GM23338 (cell line): ENCODE results near the gene SIN3B.

ENCODE experiments used
- CREB1 ChIP-seq: fragments of 250-450 bp; sonication (Bioruptor Pico); IDR thresholded peaks from 2 replicates; pipeline ENCODE4 v1.5.0; 2020; ENCODE audit warnings: low read depth, mild to moderate bottlenecking, moderate library complexity
- ETS1 ChIP-seq: IDR thresholded peaks from 2 replicates; pipeline ENCODE4 v1.6.1; 2016; ENCODE audit warnings: antibody characterized with exemption
- EZH2 ChIP-seq: fragments of 200-600 bp; sonication (generic); IDR thresholded peaks from one replicate; pipeline ENCODE4 v1.8.0; 2017; ENCODE audit warnings: antibody characterized with exemption, mild to moderate bottlenecking, low read depth; ENCODE audit not compliant: unreplicated experiment
- EZH2phosphoT487 ChIP-seq: fragments of 200-600 bp; sonication (generic); IDR thresholded peaks from one replicate; pipeline ENCODE4 v1.8.1; 2018; ENCODE audit warnings: antibody characterized with exemption; ENCODE audit not compliant: unreplicated experiment
- JUNB ChIP-seq: IDR thresholded peaks from one replicate; pipeline ENCODE4 v1.6.1; 2016; ENCODE audit warnings: antibody characterized with exemption; ENCODE audit not compliant: unreplicated experiment
- NANOG ChIP-seq: IDR thresholded peaks from 2 replicates; pipeline ENCODE4 v1.6.1; 2016; ENCODE audit warnings: antibody characterized with exemption, borderline replicate concordance
- POLR2AphosphoS5 ChIP-seq: IDR thresholded peaks from 2 replicates; pipeline ENCODE4 v1.6.1; 2016; ENCODE audit warnings: antibody characterized with exemption, low read depth
- REST ChIP-seq: IDR thresholded peaks from one replicate; pipeline ENCODE4 v1.6.1; 2018; ENCODE audit warnings: antibody characterized with exemption; ENCODE audit not compliant: unreplicated experiment
- STAT1 ChIP-seq: IDR thresholded peaks from one replicate; pipeline ENCODE4 v1.6.1; 2016; ENCODE audit warnings: antibody characterized with exemption; ENCODE audit not compliant: unreplicated experiment
- ZNF114 ChIP-seq: fragments of 250-450 bp; sonication (Bioruptor Pico); IDR thresholded peaks from 2 replicates; pipeline ENCODE4 v1.5.0; 2020; ENCODE audit warnings: mild to moderate bottlenecking, moderate library complexity
- ZNF331 ChIP-seq: fragments of 250-450 bp; sonication (Bioruptor Pico); IDR thresholded peaks from 2 replicates; pipeline ENCODE4 v1.5.0; 2020; ENCODE audit warnings: low read depth, mild to moderate bottlenecking, moderate library complexity
- TF ChIP-seq, protein P1 (sequence below), 2 experiments: fragments of 200-600 bp in 1 of 2; sonication (generic) in 1 of 2; conservative IDR thresholded peaks; 2 replicates each; pipeline versions ENCODE4 v1.5.1 to v1.6.1; 2016 to 2017; ENCODE audit warnings: antibody characterized with exemption in 2 of 2, low read depth in 2 of 2, mild to moderate bottlenecking in 2 of 2, moderate library complexity in 1 of 2
- TF ChIP-seq, protein P2 (sequence below): fragments of 250-450 bp; sonication (Bioruptor Pico); IDR thresholded peaks from 2 replicates; pipeline ENCODE4 v1.5.0; 2020; ENCODE audit warnings: mild to moderate bottlenecking, moderate library complexity

- TF ChIP-seq POLR2AphosphoS5 (no peak), EZH2phosphoT487 (no peak), EZH2 (no peak), CREB1 (CRISPR knock-in tag) (no peak), REST (no peak), JUNB (no peak), ETS1 (no peak), STAT1 (no peak), NANOG (no peak), ZNF114 (CRISPR knock-in tag) (no peak), ZNF331 (CRISPR knock-in tag) (no peak)
- TF ChIP-seq, protein P1, sequence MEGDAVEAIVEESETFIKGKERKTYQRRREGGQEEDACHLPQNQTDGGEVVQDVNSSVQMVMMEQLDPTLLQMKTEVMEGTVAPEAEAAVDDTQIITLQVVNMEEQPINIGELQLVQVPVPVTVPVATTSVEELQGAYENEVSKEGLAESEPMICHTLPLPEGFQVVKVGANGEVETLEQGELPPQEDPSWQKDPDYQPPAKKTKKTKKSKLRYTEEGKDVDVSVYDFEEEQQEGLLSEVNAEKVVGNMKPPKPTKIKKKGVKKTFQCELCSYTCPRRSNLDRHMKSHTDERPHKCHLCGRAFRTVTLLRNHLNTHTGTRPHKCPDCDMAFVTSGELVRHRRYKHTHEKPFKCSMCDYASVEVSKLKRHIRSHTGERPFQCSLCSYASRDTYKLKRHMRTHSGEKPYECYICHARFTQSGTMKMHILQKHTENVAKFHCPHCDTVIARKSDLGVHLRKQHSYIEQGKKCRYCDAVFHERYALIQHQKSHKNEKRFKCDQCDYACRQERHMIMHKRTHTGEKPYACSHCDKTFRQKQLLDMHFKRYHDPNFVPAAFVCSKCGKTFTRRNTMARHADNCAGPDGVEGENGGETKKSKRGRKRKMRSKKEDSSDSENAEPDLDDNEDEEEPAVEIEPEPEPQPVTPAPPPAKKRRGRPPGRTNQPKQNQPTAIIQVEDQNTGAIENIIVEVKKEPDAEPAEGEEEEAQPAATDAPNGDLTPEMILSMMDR (conservative IDR thresholded peaks at IDR 0.05; ENCODE audit: low read depth in 2 of 2) = no peak
- TF ChIP-seq, protein P2, sequence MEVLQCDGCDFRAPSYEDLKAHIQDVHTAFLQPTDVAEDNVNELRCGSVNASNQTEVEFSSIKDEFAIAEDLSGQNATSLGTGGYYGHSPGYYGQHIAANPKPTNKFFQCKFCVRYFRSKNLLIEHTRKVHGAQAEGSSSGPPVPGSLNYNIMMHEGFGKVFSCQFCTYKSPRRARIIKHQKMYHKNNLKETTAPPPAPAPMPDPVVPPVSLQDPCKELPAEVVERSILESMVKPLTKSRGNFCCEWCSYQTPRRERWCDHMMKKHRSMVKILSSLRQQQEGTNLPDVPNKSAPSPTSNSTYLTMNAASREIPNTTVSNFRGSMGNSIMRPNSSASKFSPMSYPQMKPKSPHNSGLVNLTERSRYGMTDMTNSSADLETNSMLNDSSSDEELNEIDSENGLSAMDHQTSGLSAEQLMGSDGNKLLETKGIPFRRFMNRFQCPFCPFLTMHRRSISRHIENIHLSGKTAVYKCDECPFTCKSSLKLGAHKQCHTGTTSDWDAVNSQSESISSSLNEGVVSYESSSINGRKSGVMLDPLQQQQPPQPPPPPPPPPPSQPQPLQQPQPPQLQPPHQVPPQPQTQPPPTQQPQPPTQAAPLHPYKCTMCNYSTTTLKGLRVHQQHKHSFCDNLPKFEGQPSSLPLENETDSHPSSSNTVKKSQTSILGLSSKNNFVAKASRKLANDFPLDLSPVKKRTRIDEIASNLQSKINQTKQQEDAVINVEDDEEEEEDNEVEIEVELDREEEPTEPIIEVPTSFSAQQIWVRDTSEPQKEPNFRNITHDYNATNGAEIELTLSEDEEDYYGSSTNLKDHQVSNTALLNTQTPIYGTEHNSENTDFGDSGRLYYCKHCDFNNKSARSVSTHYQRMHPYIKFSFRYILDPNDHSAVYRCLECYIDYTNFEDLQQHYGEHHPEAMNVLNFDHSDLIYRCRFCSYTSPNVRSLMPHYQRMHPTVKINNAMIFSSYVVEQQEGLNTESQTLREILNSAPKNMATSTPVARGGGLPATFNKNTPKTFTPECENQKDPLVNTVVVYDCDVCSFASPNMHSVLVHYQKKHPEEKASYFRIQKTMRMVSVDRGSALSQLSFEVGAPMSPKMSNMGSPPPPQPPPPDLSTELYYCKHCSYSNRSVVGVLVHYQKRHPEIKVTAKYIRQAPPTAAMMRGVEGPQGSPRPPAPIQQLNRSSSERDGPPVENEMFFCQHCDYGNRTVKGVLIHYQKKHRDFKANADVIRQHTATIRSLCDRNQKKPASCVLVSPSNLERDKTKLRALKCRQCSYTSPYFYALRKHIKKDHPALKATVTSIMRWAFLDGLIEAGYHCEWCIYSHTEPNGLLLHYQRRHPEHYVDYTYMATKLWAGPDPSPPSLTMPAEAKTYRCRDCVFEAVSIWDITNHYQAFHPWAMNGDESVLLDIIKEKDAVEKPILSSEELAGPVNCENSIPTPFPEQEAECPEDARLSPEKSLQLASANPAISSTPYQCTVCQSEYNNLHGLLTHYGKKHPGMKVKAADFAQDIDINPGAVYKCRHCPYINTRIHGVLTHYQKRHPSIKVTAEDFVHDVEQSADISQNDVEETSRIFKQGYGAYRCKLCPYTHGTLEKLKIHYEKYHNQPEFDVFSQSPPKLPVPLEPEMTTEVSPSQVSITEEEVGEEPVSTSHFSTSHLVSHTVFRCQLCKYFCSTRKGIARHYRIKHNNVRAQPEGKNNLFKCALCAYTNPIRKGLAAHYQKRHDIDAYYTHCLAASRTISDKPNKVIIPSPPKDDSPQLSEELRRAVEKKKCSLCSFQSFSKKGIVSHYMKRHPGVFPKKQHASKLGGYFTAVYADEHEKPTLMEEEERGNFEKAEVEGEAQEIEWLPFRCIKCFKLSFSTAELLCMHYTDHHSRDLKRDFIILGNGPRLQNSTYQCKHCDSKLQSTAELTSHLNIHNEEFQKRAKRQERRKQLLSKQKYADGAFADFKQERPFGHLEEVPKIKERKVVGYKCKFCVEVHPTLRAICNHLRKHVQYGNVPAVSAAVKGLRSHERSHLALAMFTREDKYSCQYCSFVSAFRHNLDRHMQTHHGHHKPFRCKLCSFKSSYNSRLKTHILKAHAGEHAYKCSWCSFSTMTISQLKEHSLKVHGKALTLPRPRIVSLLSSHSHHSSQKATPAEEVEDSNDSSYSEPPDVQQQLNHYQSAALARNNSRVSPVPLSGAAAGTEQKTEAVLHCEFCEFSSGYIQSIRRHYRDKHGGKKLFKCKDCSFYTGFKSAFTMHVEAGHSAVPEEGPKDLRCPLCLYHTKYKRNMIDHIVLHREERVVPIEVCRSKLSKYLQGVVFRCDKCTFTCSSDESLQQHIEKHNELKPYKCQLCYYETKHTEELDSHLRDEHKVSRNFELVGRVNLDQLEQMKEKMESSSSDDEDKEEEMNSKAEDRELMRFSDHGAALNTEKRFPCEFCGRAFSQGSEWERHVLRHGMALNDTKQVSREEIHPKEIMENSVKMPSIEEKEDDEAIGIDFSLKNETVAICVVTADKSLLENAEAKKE (CRISPR knock-in tag) = no peak
Observed at GRCh38 chr19:16919496-16919895, 90.3 kb downstream of the SIN3B start.
